ENCODE measurements around the gene SMLR1.

- no peak for TF ChIP-seq CTCF (conservative IDR thresholded peaks at IDR 0.05; ENCODE audit: low read depth, low read length)
- no peak for TF ChIP-seq EZH2phosphoT487 (IDR thresholded peaks at IDR 0.05; ENCODE audit: borderline replicate concordance, low read length)
Measured at GRCh38 chr6:130797061-130797460, 30.1 kb upstream of the SMLR1 start.

Measured in PC-3 (cell line).